ENCODE measurements around the gene TRIM41.

DNA sequence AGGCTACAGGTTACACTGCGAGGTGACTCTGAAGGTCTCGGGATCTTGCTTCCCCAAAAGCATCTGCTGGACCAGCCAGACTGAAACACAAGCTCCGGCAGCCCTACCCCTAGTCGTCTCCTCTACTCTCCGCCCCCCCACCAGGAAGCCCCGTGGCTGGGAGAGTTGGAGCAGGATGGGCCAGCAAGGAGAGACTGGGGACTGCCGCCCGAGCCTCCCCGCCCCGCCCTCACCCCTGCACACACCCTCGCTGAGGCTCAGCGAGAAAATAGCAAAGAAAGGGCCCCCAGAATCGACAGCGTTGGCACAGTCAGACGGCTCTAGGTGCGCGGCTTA, 19.3 kb upstream of the TRIM41 start:
- TF ChIP-seq EZH2 (IDR thresholded peaks at IDR 0.05; ENCODE audit: low read depth): no peak
- TF ChIP-seq, protein P1, sequence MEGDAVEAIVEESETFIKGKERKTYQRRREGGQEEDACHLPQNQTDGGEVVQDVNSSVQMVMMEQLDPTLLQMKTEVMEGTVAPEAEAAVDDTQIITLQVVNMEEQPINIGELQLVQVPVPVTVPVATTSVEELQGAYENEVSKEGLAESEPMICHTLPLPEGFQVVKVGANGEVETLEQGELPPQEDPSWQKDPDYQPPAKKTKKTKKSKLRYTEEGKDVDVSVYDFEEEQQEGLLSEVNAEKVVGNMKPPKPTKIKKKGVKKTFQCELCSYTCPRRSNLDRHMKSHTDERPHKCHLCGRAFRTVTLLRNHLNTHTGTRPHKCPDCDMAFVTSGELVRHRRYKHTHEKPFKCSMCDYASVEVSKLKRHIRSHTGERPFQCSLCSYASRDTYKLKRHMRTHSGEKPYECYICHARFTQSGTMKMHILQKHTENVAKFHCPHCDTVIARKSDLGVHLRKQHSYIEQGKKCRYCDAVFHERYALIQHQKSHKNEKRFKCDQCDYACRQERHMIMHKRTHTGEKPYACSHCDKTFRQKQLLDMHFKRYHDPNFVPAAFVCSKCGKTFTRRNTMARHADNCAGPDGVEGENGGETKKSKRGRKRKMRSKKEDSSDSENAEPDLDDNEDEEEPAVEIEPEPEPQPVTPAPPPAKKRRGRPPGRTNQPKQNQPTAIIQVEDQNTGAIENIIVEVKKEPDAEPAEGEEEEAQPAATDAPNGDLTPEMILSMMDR (conservative IDR thresholded peaks at IDR 0.05): no peak
